Skeletal muscle tissue (tissue), 4 donors: ENCODE measurements around the gene KRTAP10-1. TPM values are rescaled to one million over a fixed set of nuclear protein-coding genes. Genes with fewer than 3 reads are reported as not detected.
"Not testable (repeated sequence)": the region's sequence is repeated elsewhere in the genome, so short reads cannot be mapped to it uniquely, and the experiment has no call there.

ENCODE experiments used
- H3K27ac ChIP-seq: one replicate; pipeline ENCODE4 v1.7.0; 2013; ENCODE audit warnings: mild to moderate bottlenecking, low read depth, low read length, inconsistent platforms
- H3K27me3 ChIP-seq, 3 donors: one replicate each; pipeline ENCODE4 v1.7.0; 2013; ENCODE audit warnings: low read length in 3 of 3; ENCODE audit not compliant: control insufficient read depth in 3 of 3, insufficient read depth in 3 of 3
- H3K36me3 ChIP-seq, 3 donors: one replicate each; pipeline ENCODE4 v1.7.0; 2013; ENCODE audit warnings: low read length in 3 of 3; ENCODE audit not compliant: control insufficient read depth in 3 of 3, insufficient read depth in 3 of 3
- H3K4me1 ChIP-seq, 3 donors: one replicate each; pipeline ENCODE4 v1.7.0; 2013; ENCODE audit warnings: low read length in 3 of 3, mild to moderate bottlenecking in 3 of 3; ENCODE audit not compliant: control insufficient read depth in 3 of 3, insufficient read depth in 3 of 3
- H3K4me3 ChIP-seq, 3 donors: one replicate each; pipeline ENCODE4 v1.7.0; 2013; ENCODE audit warnings: low read length in 3 of 3
- H3K9ac ChIP-seq, 3 donors: one replicate each; pipeline ENCODE4 v1.7.0; 2013; ENCODE audit warnings: low read length in 3 of 3, mild to moderate bottlenecking in 3 of 3, moderate library complexity in 2 of 3, low read depth in 1 of 3
- H3K9me3 ChIP-seq, 3 donors: one replicate each; pipeline ENCODE4 v1.7.0; 2013; ENCODE audit warnings: low read length in 3 of 3; ENCODE audit not compliant: control insufficient read depth in 3 of 3
- total RNA-seq: library from RNA; depleted of rRNA; stranded (reverse); fragments of >200 nt; gene quantifications from one replicate; pipeline ENCODE4 v1.2.3, GENCODE V29; 2014
- donor health status: Osteomylitis.

KRTAP10-1 gene
- total RNA-seq, 1 donor from 2014 or later: not detected

DNA sequence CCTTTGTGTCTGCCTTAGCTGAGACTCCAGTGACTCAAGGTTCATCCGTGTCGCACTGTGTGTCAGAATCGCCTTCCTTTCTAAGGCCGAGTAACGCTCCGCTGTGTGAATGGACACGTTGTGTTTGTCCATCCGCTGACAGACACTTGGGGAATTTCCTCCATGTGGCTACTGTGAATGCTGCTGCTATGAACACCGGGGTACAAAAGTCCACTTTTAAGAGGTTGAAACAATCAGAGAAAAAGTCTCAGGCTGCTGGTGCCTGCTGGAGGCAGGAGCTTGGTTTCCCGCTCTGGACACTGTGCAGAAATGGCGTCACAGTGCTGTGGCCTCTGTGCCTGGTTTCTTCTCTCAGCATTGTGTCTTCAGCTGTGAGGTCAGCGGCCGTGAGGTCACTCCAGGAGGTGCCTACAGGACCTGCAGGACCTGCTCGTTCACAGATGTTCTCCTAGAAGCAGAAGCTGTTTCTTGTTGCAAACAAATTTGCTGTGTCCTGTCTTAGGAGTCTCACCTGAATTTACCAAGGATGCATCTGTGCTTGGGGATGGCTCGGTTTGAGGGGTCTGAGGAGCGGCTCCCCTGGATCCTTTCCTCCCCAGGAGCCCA lies 34.2 kb downstream of the KRTAP10-1 start:
- H3K4me1 ChIP-seq: peaks cover 0 to 5% (median 2%) of the 10 kb centered on the region in 3 donors
- H3K9ac ChIP-seq: no peak overlapping the region
- peaks cover 35 to 50% (median 47%) of the 10 kb centered on the region in 3 donors for H3K27me3 ChIP-seq
- no peaks in the 10 kb centered on the region for H3K36me3 ChIP-seq
- no peak overlapping the region for H3K27ac ChIP-seq
- no peaks in the 10 kb centered on the region for H3K9me3 ChIP-seq
- H3K4me3 ChIP-seq: no peak overlapping the region

DNA sequence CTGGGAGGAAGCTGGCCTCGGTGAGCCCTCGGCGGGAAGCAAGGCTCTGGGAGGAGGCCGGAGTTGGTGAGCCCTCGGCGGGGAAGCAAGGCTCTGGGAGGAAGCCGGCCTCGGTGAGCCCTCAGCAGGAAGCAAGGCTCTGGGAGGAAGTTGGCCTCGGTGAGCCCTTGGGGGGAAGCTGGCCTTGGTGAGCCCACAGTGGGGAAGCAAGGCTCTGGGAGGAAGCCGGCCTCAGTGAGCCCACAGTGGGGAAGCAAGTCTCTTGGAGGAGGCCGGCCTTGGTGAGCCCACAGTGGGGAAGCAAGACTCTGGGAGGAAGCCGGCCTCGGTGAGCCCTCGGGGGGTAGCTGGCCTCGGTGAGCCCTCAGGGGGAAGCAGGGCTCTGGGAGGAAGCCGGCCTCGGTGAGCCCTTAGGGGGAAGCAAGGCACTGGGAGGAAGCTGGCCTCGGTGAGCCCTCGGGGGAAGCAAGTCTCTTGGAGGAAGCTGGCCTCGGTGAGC lies 36.0 kb downstream of the KRTAP10-1 start:
- H3K27ac ChIP-seq: no peak overlapping the region
- no peaks in the 10 kb centered on the region for H3K9me3 ChIP-seq
- H3K36me3 ChIP-seq: no peaks in the 10 kb centered on the region
- H3K4me3 ChIP-seq: no peak overlapping the region
- H3K4me1 ChIP-seq: no peaks in the 10 kb centered on the region
- H3K27me3 ChIP-seq: peaks cover 24 to 46% (median 45%) of the 10 kb centered on the region in 3 donors
- H3K9ac ChIP-seq: no peak overlapping the region

GRCh38 chr21:44503006-44503889 lies 36.7 kb downstream of the KRTAP10-1 start:
- not testable (repeated sequence) for H3K9ac ChIP-seq, H3K27ac ChIP-seq, H3K36me3 ChIP-seq, H3K4me1 ChIP-seq, H3K4me3 ChIP-seq, H3K9me3 ChIP-seq
- peaks cover 19 to 45% (median 42%) of the 10 kb centered on the region in 3 donors for H3K27me3 ChIP-seq

DNA sequence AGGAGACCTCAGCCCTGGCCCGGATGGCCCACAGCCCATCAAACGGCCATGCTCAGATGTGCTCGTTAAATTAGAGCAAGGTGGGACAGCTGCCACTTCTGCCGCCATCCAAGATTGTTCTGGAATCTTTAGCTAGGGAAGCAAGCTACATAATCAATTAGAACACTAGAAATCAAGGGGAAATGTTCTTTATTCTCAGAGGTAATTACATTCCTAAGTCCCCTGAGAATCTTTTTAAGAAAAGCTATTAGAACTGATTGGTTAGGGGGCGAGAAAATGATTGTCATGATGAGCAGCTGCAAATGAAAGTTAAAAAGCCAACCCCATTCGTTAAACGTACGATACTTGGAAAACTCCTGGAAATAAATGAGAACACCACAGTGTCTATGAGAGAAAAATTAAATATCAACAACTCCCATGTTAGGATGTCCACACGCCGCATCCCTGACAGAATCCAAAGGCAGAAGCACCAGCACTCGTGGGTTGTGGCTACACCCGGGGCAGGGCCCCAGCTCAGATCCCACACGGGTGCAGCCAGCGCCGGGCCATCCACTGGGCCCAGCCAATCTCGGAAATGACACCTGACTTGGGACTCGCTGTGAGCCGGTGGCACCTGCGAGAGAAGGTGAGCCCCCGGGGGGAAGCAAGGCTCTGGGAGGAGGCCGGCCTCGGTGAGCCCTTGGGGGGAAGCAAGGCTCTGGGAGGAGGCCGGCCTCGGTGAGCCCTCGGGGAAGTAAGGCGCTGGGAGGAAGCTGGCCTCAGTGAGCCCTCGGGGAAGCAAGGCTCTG lies 37.6 kb downstream of the KRTAP10-1 start:
- H3K27ac ChIP-seq: no peak overlapping the region
- H3K4me1 ChIP-seq: peaks cover 0 to 4% (median 0%) of the 10 kb centered on the region in 3 donors
- no peaks in the 10 kb centered on the region for H3K36me3 ChIP-seq
- no peaks in the 10 kb centered on the region for H3K9me3 ChIP-seq
- no peak overlapping the region for H3K9ac ChIP-seq
- no peak overlapping the region for H3K4me3 ChIP-seq
- H3K27me3 ChIP-seq: peaks cover 19 to 46% (median 43%) of the 10 kb centered on the region in 3 donors

DNA sequence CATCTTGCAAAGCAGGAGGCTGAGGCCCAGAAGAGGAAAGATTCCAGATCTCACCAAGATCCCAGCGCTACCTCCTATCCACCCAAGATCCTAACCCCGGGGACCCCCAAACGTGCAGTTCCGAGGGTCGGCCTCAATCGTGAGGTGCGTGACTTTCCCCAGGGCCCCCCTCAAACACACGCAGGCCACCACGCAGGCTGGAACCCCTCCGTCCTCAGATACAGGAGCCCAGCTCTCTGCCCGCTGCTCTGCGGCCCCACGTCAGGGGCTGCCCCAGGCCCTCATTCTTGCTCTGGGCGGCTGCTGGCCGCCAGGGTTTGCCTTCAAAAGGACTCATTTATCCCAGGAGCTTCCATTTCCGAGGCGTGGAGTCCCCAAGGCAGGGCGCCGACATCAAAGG lies 39.9 kb downstream of the KRTAP10-1 start:
- Histone ChIP-seq H3K27ac (no peak overlapping the region), H3K27me3 (peaks cover 18 to 43% (median 37%) of the 10 kb centered on the region in 3 donors), H3K9ac (no peak overlapping the region), H3K4me3 (no peak overlapping the region), H3K36me3 (no peaks in the 10 kb centered on the region), H3K4me1 (peaks cover 0 to 4% (median 0%) of the 10 kb centered on the region in 3 donors), H3K9me3 (no peaks in the 10 kb centered on the region)

DNA sequence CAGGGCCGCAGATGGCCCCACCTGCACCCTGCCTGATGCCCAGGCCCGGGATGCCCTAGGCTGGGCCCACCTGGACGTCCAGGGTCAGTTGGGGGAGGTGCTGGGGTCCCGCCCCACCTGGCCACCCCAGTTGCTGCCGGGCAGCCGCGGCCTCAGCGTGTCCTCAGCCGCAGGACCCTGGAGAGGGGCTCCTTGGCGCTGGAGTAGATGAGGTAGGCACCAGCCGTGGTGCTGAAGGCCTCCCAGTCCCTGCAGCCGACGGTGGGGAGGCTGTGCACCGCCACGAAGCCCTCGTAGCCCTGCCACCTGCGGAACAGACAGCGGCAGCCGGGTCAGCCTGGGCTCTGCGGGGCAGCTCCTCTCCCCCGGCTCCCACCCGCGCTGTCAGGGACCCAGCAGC lies 40.4 kb downstream of the KRTAP10-1 start:
- no peaks in the 10 kb centered on the region for H3K9me3 ChIP-seq

DNA sequence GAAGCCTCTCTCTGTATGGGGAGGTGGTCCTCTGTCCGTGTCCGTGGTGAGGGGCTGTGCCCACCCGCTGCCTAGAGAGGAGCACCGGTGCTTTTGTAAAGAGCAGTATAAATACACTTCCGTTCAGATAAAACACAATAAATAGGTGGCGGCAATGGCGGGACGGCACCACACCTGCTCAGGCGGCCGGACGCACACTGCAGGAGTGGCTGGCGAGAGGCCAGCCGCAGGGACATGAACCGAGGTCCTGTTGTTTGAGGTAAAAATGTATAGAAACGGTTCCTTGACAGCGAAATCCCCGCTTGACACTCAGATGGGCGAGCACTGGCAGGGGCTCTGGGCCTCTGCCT lies 40.8 kb downstream of the KRTAP10-1 start:
- Histone ChIP-seq H3K4me3 (no peak overlapping the region), H3K27ac (no peak overlapping the region), H3K9me3 (no peaks in the 10 kb centered on the region), H3K4me1 (peaks cover 0 to 4% (median 0%) of the 10 kb centered on the region in 3 donors), H3K27me3 (peaks cover 18 to 51% (median 47%) of the 10 kb centered on the region in 3 donors), H3K36me3 (no peaks in the 10 kb centered on the region), H3K9ac (no peak overlapping the region)

More for the DNA sequence above, 40.4 kb downstream of the KRTAP10-1 start:
- Histone ChIP-seq H3K9ac (no peak overlapping the region), H3K27me3 (peaks cover 18 to 48% (median 42%) of the 10 kb centered on the region in 3 donors), H3K4me1 (peaks cover 0 to 4% (median 0%) of the 10 kb centered on the region in 3 donors), H3K36me3 (no peaks in the 10 kb centered on the region), H3K27ac (no peak overlapping the region), H3K4me3 (no peak overlapping the region)

- no peak overlapping the region for H3K4me3 ChIP-seq
- H3K9me3 ChIP-seq: no peaks in the 10 kb centered on the region
- no peaks in the 10 kb centered on the region for H3K36me3 ChIP-seq
- peaks cover 18 to 55% (median 53%) of the 10 kb centered on the region in 3 donors for H3K27me3 ChIP-seq
- H3K9ac ChIP-seq: no peak overlapping the region
- peaks cover 0 to 4% (median 0%) of the 10 kb centered on the region in 3 donors for H3K4me1 ChIP-seq
- H3K27ac ChIP-seq: no peak overlapping the region
Measured at GRCh38 chr21:44498280-44499210, 41.5 kb downstream of the KRTAP10-1 start.

GRCh38 chr21:44497703-44498126 lies 42.3 kb downstream of the KRTAP10-1 start:
- Histone ChIP-seq H3K36me3 (no peaks in the 10 kb centered on the region), H3K27ac (no peak overlapping the region), H3K4me3 (no peak overlapping the region), H3K27me3 (peaks cover 18 to 56% (median 55%) of the 10 kb centered on the region in 3 donors), H3K9me3 (peaks cover 0 to 5% (median 5%) of the 10 kb centered on the region in 3 donors), H3K4me1 (peaks cover 0 to 4% (median 0%) of the 10 kb centered on the region in 3 donors), H3K9ac (no peak overlapping the region)
